Frontal cortex (tissue), 4 donors: ENCODE results near the gene ERLEC1. TPM values are rescaled to one million over a fixed set of nuclear protein-coding genes. Genes with fewer than 3 reads are reported as not detected.

ENCODE experiments used
- DNase-seq, 2 donors: peaks; one replicate each; pipeline ENCODE4 v3.0.0; 2012; ENCODE audit warnings: low spot score in 2 of 2
- FAIRE-seq: peaks from 2 replicates; lab custom pipeline; 2012; peaks lifted over from hg19 to GRCh38; lab: Jason Lieb, UNC
- small RNA-seq: library from RNA; depleted of rRNA; stranded (forward); fragments of <200 nt; gene quantifications from one replicate; pipeline ENCODE3, GENCODE V24; 2014
- total RNA-seq: library from RNA; depleted of rRNA; stranded (reverse); fragments of >200 nt; gene quantifications from one replicate; pipeline ENCODE4 v1.2.3, GENCODE V29; 2014
- donor health status: control.
- donor health status: control.
- donor health status: control.

Gene ERLEC1
- total RNA-seq, 1 donor from 2014 or later = 54.2 TPM

DNA sequence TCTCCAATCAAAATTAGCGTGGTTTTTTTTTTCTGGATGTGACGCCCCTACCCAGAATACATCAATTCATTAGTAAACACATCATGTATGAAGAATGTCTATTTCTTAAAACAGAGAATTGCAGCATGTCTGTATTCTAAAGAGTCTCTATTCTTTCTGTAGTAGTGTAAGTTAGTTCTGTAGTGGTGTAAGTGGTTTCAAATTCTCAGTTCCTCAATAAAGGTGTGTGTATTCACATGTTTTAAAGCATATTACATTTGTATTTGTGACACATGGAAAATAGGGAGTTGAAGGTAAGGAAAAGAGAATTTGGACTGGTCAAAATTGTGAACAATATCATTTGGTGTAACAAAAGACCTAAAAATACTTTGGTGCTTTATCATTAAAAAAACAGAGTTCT is 80.9 kb downstream of the ERLEC1 start:
- FAIRE-seq = no peak
- no peak for DNase-seq

Small RNA genes within 50 kb of the gene (small RNA-seq; reads per million reads assigned to genes)
- not detected for gene MIR3682

Other genes with a start within 250 kb of the ERLEC1 start
- 6.5 TPM for gene CHAC2, start 19.2 kb upstream of the ERLEC1 start, total RNA-seq
- 80.7 TPM for gene ASB3, start 91 bp upstream of the ERLEC1 start, total RNA-seq
- gene GPR75, start 72.9 kb downstream of the ERLEC1 start, total RNA-seq = 18.3 TPM
- 31.8 TPM for gene PSME4, start 183.9 kb downstream of the ERLEC1 start, total RNA-seq